Raji (cell line): ENCODE results near the gene SPACA1.

Experiments used
- POLR2A ChIP-seq: IDR thresholded peaks from 2 replicates; pipeline ENCODE4 v1.6.1; 2011; ENCODE audit warnings: low read depth, low read length, control low read depth; ENCODE audit not compliant: insufficient read depth

The SPACA1 gene

DNA sequence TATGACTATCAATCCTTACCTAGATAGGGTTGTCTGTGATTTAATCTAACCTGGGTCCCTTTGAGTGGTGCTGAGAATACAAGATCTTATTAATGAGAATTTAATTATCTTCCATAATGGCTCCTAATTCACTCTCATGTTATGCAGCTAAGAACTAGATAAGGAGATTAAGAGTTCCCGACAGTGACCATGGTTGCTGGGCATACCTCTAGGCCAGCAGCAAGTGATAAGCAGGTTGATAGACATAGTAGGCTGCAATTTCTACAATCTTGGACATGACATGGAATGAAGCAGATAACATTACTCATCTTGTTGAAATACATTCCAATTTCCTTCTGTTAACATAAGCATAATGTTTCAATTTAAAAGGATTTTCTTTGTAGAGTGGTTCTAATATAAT is 27.1 kb downstream of the SPACA1 start:
- TF ChIP-seq POLR2A, result no peak

DNA sequence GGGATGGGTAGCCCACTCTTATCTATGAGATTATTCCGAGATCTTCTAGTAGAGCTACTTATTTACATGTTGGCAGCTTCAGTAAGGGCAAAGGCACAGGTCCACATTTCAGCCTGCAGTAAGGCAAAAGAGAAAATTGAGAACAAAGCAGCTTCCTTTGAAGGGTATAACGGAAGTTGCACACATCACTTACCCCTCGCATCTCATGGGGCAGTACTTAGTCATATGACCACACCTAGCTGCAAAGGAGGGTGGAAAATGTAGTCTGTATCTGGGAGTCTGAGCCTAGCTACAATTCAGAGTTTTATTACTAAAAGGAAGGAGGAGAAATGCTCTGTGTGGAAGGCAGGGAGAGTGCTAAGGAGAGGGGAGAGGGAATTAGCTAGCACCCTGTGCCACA is 29.7 kb downstream of the SPACA1 start:
- no peak for TF ChIP-seq POLR2A

DNA sequence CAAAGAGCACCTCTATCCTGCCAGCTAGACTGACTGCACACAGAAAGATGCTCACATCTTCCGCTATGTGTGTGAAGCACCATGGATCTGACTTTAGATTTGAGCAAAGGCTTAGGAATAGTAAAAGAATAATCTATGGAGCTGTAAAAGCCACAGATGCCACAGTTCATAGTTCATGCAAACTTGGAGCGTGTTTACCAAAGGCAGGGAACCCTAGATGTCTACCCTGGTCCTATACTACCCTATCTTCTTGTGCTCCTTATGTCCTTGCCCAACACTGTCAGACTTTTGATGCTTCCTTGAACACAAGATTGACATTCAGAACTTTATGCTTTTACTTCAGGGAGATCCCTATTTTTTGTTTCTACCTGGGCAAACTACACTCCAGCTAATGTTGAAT is 39.2 kb downstream of the SPACA1 start:
- TF ChIP-seq POLR2A, result no peak

DNA sequence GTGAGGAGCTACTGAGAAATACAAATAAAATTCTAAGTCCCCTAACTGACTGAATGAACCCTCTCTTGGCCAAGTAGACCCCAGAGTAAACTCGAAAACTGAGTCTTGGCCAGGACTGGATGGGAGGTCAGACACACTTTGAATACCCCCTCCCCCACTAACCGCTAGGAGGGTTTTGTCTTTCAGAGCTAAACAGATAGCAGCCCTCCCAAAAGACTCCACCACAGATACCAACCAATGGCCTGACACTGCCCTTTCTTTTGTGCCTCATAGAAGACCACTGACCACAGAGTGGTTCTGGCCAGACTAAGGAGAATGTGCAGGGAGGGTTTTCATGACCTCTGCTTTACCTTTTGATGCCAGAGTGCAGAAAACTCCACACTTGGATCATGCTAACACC is 42.1 kb downstream of the SPACA1 start:
- TF ChIP-seq POLR2A, result no peak

DNA sequence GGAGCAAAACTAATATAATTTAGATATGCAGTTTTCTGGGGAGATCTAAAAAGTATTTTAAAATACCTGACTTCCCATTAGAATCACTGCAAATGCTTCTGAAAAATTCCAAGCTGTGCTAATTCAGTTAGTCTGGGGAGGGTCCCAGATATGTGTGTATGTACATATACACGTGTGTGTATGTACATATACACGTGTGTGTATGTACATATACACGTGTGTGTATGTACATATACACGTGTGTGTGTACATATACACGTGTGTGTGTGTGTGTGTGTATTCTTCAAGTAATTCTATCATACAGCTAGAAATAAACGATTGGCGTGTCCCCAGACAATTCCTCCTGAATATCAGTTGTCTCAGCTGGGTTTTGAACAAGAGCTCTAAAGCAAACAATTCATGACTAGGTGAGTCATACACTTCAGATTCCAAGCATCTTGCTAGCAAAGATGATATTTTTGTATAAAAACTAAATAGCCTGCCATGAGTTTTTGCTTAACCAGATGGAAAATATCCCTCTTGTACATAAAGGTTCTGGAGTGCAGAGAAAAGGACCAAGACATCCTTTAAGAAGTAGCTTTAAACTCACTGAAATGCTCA is 58.2 kb downstream of the SPACA1 start:
- TF ChIP-seq POLR2A, result no peak

DNA sequence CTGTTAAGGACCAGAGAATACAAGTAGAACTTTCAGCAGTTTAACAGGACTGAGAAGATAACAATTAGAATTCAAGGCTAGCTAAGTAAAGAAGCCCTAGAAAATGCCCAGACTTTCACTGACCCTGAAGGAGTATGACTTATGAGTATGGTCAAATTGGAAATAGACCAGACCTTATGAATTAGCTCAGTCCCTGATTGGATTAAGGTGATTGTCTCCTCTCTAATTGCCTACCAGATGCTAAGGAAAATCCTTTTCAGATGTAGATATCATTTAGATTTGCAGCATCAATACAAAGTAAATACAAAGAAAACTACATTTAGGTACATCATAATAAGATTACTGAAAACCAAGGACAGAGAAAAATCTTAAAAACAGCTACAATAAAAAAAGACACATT is 59.6 kb downstream of the SPACA1 start:
- TF ChIP-seq POLR2A, result no peak

DNA sequence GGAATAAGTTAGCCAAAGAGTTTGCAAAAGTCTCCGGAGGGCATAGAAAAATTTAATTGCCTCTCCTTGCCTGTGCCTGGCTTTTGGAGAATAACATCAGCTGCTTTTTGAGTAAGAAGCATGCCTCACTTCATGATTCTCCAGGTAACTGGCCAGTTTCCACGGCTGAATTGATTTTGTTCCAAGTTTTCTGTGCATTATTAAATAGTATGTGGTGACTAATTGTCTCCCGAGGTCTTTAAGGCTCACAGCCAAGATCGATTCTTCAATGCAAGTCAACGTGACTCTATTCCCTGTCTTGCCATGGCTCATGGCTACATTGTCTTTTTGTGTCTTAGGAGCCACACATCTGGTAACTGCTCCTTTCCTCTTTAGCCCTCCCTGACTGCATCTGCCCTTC is 64.3 kb downstream of the SPACA1 start:
- TF ChIP-seq POLR2A, result no peak

DNA sequence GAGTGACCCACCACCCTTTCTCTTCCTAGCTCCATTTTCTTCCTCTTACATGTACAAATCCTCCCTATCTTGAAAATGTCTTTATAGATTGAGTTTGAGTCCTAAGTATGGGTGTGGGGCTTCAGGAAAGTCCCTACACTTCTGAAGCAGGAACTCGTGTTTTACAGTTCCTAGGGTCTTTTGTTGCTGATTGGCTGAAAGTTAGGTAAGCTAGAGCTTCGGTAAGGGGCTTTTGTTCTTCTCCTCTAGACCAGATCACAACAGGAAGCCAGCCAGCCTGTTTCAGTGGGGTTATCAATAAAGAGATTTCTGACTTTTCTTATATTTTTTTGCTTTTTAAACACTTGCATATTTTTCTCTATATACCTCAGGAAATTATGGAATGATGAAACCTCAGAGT is 67.2 kb downstream of the SPACA1 start:
- no peak for TF ChIP-seq POLR2A

DNA sequence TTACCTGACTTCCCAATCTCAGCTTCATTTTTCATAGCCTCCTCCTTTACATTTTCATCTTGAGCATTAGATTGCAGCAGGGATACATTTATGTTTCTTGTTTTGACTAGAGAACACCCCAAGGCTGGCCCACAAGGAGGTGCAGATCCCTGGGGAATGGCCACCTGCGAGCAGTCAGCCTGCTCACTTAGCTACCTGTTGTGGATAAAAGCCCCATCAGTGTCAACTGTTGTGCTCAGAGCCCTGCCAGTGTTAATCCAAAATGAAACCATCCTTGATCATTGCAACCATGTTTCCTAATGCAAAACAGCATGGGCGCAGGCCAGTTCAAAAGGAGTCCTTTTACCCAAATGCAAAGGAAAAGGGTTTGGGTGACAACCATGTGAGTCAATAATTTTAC is 67.7 kb downstream of the SPACA1 start:
- no peak for TF ChIP-seq POLR2A

DNA sequence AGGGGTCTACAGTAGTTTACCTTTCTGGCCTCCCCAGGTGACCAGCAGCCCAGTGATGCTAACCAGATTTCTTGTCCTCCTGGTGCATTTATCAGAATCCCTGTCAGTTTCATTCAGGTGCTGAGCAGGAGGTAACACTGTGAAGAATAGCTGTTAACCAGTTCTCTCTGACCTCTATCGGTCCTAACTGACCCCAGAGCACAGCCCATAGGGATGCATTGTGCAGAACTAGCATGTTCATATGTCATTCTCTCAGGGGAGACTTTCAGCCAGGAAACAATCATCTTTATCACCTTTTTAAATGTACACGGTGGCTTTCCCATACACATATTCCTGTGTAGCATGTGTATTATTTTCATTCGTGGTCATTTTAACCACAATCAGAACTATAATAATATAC is 68.6 kb downstream of the SPACA1 start:
- TF ChIP-seq POLR2A, result no peak
